Endodermal cell (in vitro differentiated cells): Measurements from ENCODE around the gene SMS. TPM values are rescaled to one million over a fixed set of nuclear protein-coding genes. Genes with fewer than 3 reads are reported as not detected.

Experiments
- DNase-seq: peaks from one replicate; pipeline ENCODE4 v3.0.0-alpha.2; 2017
- H3K27ac ChIP-seq: 2 replicates; pipeline ENCODE4 v1.5.1; 2013; ENCODE audit warnings: mild to moderate bottlenecking, low read depth, low read length, moderate library complexity
- H3K27me3 ChIP-seq: 2 replicates; pipeline ENCODE4 v1.6.1; 2013; ENCODE audit warnings: mild to moderate bottlenecking, low read length, moderate library complexity; ENCODE audit not compliant: insufficient read depth, control insufficient read depth, poor library complexity, severe bottlenecking
- H3K36me3 ChIP-seq: 2 replicates; pipeline ENCODE4 v1.7.0; 2013; ENCODE audit warnings: mild to moderate bottlenecking, low read length, moderate library complexity; ENCODE audit not compliant: control insufficient read depth, insufficient read depth
- H3K4me1 ChIP-seq: one replicate; pipeline ENCODE4 v1.7.0; 2013; ENCODE audit warnings: low read length; ENCODE audit not compliant: control insufficient read depth, insufficient read depth
- H3K4me3 ChIP-seq: 2 replicates; pipeline ENCODE4 v1.5.1; 2013; ENCODE audit warnings: mild to moderate bottlenecking, low read length, moderate library complexity
- H3K9ac ChIP-seq: 2 replicates; pipeline ENCODE4 v1.6.1; 2013; ENCODE audit warnings: mild to moderate bottlenecking, low read length, moderate library complexity; ENCODE audit not compliant: poor library complexity, severe bottlenecking; ENCODE audit errors: extremely low read depth
- H3K9me3 ChIP-seq: 2 replicates; pipeline ENCODE4 v1.6.1; 2013; ENCODE audit warnings: mild to moderate bottlenecking, low read length, moderate library complexity; ENCODE audit not compliant: control insufficient read depth
- H3K27ac Mint-ChIP-seq: 2 replicates; pipeline ENCODE4 v1.8.0; 2020; ENCODE audit warnings: mixed read lengths
- H3K27me3 Mint-ChIP-seq: 2 replicates; pipeline ENCODE4 v1.8.0; 2021; ENCODE audit warnings: mild to moderate bottlenecking, mixed read lengths; ENCODE audit not compliant: insufficient read depth
- H3K36me3 Mint-ChIP-seq: 2 replicates; pipeline ENCODE4 v1.8.0; 2020; ENCODE audit warnings: low read depth, mixed read lengths
- H3K4me1 Mint-ChIP-seq: 2 replicates; pipeline ENCODE4 v1.8.0; 2020; ENCODE audit warnings: mixed read lengths
- H3K4me3 Mint-ChIP-seq: 2 replicates; pipeline ENCODE4 v1.8.0; 2020; ENCODE audit warnings: mild to moderate bottlenecking, moderate library complexity, mixed read lengths
- H3K9me3 Mint-ChIP-seq: 2 replicates; pipeline ENCODE4 v1.8.0; 2020; ENCODE audit warnings: mild to moderate bottlenecking, mixed read lengths
- CTCF ChIP-seq: fragments of 200-600 bp; sonication (generic); conservative IDR thresholded peaks from 2 replicates; pipeline ENCODE4 v1.5.0; 2021; ENCODE audit warnings: antibody characterized with exemption, mild to moderate bottlenecking
- WGBS, 2 experiments: methylation state at CpG; one replicate each; pipeline versions ENCODE4 v1.1.5 to v1.1.7; 2013; ENCODE audit warnings: missing lambda C conversion rate in 2 of 2, mixed read lengths in 1 of 2; ENCODE audit not compliant: insufficient coverage in 1 of 2, insufficient read length in 1 of 2; 5-methylcytosine and 5-hydroxymethylcytosine counted together
- total RNA-seq, 2 donors: library from RNA; stranded (reverse); fragmentation: NEBNext Ultra II Directional in 1 of 2; extraction: Animal tissue kit (Norgen Biotek cat#: 25700) in 1 of 2; gene quantifications; 2 replicates in 1 of 2; 3 replicates in 1 of 2; pipeline ENCODE4 v1.2.1, GENCODE V29; 2021

The SMS gene
- total RNA-seq, 2 donors from 2014 or later: 163 to 312 TPM

DNA sequence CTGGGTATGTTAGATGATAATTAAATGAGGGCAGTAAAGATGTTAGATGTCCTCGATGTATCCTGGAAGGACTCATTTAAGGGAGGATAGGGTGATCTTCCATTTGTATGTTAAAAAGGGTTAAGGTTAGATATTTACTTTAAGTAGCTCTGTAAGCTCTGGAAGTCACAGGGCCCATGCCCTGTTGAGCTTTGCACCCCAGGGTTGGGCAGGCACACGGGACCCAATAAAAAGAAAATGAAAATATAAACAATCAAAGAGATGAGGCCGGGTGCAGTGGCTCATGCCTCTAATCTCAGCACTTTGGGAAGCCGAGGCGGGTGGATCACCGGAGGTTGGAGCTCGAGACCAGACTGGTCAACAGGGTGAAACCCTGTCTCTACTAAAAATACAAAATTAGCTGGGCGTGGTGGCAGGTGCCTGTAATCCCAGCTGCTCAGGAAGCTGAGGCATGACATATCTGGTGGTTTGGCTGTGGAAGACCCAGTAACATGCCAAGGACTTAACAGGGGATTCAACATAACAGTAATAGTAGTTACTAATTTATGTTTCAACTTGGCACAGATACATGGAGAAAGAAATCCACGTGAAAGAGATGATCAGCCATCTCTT is 74.7 kb downstream of the SMS start:
- H3K27ac ChIP-seq: no peak overlapping the region
- H3K9me3 ChIP-seq: no peaks in the 10 kb centered on the region
- H3K4me1 Mint-ChIP-seq: peaks cover 3% of the 10 kb centered on the region
- H3K4me1 ChIP-seq: no peaks in the 10 kb centered on the region
- no peaks in the 10 kb centered on the region for H3K36me3 ChIP-seq
- H3K27ac Mint-ChIP-seq: no peak overlapping the region
- DNase-seq: no peak
- no peaks in the 10 kb centered on the region for H3K27me3 Mint-ChIP-seq
- no peak overlapping the region for H3K4me3 Mint-ChIP-seq
- H3K9ac ChIP-seq: no peak overlapping the region
- WGBS, 2 experiments: 94 to 100% methylated on average over 3 to 9 of the region's 9 CpGs
- H3K27me3 ChIP-seq: no peaks in the 10 kb centered on the region
- H3K36me3 Mint-ChIP-seq: peaks cover 1% of the 10 kb centered on the region
- peaks cover 1% of the 10 kb centered on the region for H3K9me3 Mint-ChIP-seq
- no peak for TF ChIP-seq CTCF
- H3K4me3 ChIP-seq: no peak overlapping the region

DNA sequence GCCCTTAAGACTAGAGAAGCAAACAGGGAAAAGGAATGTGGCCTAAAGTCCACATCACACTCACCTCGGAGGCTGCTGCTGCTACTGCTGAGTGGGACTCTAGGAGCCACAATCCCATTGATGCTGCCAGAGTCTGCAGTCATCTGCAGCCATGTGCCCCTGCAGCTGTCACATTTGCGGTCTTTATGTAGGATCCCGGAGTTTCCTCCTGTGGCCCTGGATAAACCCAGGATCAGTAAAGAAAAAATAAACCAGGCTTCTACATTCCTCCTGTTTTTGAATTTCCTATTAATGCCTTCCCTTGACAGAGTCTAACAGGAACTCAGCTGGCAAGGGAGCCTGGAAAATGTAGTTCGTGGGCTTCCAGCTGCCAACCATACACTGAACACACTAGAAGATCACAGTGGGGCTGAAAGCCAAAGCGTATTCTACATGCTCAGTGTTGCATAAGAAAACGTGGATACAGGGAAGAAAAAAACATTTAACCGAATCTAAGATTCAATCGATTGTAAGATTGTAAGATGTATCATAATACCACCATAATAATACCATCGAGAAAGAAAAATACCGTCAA is 81.3 kb downstream of the SMS start:
- no peaks in the 10 kb centered on the region for H3K36me3 ChIP-seq
- no peak overlapping the region for H3K9ac ChIP-seq
- Mint-ChIP-seq H3K4me3 (no peak overlapping the region), H3K9me3 (peaks cover 3% of the 10 kb centered on the region), H3K36me3 (no peaks in the 10 kb centered on the region), H3K4me1 (peaks cover 21% of the 10 kb centered on the region), H3K27ac (no peak overlapping the region), H3K27me3 (peaks cover 29% of the 10 kb centered on the region)
- no peak for DNase-seq
- TF ChIP-seq CTCF: no peak
- H3K4me3 ChIP-seq: no peak overlapping the region
- no peaks in the 10 kb centered on the region for H3K27me3 ChIP-seq
- no peaks in the 10 kb centered on the region for H3K4me1 ChIP-seq
- WGBS, 2 experiments: 92 to 93% methylated on average over 2 to 5 of the region's 10 CpGs
- no peak overlapping the region for H3K27ac ChIP-seq
- no peaks in the 10 kb centered on the region for H3K9me3 ChIP-seq

GRCh38 chrX:22024577-22024976 is 84.1 kb downstream of the SMS start:
- DNase-seq: no peak
- Mint-ChIP-seq H3K4me3 (no peak overlapping the region), H3K27me3 (peaks cover 50% of the 10 kb centered on the region), H3K9me3 (peaks cover 3% of the 10 kb centered on the region), H3K36me3 (no peaks in the 10 kb centered on the region), H3K4me1 (peaks cover 22% of the 10 kb centered on the region), H3K27ac (no peak overlapping the region)
- Histone ChIP-seq H3K27me3 (peaks cover 11% of the 10 kb centered on the region), H3K27ac (no peak overlapping the region), H3K4me3 (no peak overlapping the region), H3K9ac (no peak overlapping the region), H3K36me3 (no peaks in the 10 kb centered on the region), H3K9me3 (no peaks in the 10 kb centered on the region), H3K4me1 (no peaks in the 10 kb centered on the region)
- 40 to 50% methylated on average over 1 to 2 of the region's 2 CpGs for WGBS, 2 experiments
- TF ChIP-seq CTCF: no peak
